Lung (tissue), 12 donors: ENCODE measurements around the gene VSX1. TPM values are rescaled to one million over a fixed set of nuclear protein-coding genes. Genes with fewer than 3 reads are reported as not detected.
A peak's percentile ranks its signal among the peaks of the same experiment; 100 is the strongest.

Experiments used
- ATAC-seq: fragments of 200-7000 bp; cut with Tn5 transposase; one replicate; pipeline ENCODE4 v1.9.1; 2020; ENCODE audit warnings: moderate number of reproducible peaks; ENCODE audit not compliant: insufficient read depth, low FRiP score
- DNase-seq, 3 donors: peaks; one replicate each; pipeline ENCODE4 v3.0.0-alpha.2; 2013 to 2017
- H3K27ac ChIP-seq, 2 donors: one replicate each; pipeline ENCODE4 v1.5.1; 2013; ENCODE audit warnings: mild to moderate bottlenecking in 2 of 2, moderate library complexity in 2 of 2, control low read depth in 1 of 2, inconsistent platforms in 1 of 2, low read depth in 1 of 2, low read length in 1 of 2
- H3K27me3 ChIP-seq, 3 donors: one replicate each; pipeline ENCODE4 v1.5.1; 2013; ENCODE audit warnings: low read length in 2 of 3; ENCODE audit not compliant: control insufficient read depth in 3 of 3, insufficient read depth in 3 of 3
- H3K36me3 ChIP-seq, 4 donors: one replicate each; pipeline ENCODE4 v1.5.1; 2013; ENCODE audit warnings: low read length in 4 of 4, mild to moderate bottlenecking in 1 of 4, moderate library complexity in 1 of 4; ENCODE audit not compliant: control insufficient read depth in 4 of 4, insufficient read depth in 4 of 4
- H3K4me1 ChIP-seq, 5 donors: one replicate each; pipeline ENCODE4 v1.5.1; 2013; ENCODE audit warnings: low read length in 5 of 5, mild to moderate bottlenecking in 2 of 5, moderate library complexity in 1 of 5; ENCODE audit not compliant: control insufficient read depth in 5 of 5, insufficient read depth in 5 of 5
- H3K4me3 ChIP-seq: one replicate; pipeline ENCODE4 v1.5.1; 2013; ENCODE audit warnings: mild to moderate bottlenecking, control low read depth, moderate library complexity
- H3K9ac ChIP-seq, 2 donors: one replicate each; pipeline ENCODE4 v1.5.1; 2013; ENCODE audit warnings: low read length in 2 of 2, control low read depth in 1 of 2; ENCODE audit not compliant: insufficient read depth in 1 of 2
- H3K9me3 ChIP-seq, 4 donors: one replicate each; pipeline ENCODE4 v1.5.1; 2013; ENCODE audit warnings: low read length in 3 of 4, mild to moderate bottlenecking in 1 of 4, moderate library complexity in 1 of 4; ENCODE audit not compliant: control insufficient read depth in 4 of 4, insufficient read depth in 3 of 4
- CTCF ChIP-seq: IDR thresholded peaks from 2 replicates; pipeline ENCODE4 v1.5.1; 2012; ENCODE audit warnings: mild to moderate bottlenecking; ENCODE audit errors: control extremely low read depth, extremely low read depth
- WGBS, 2 donors: extraction: QIAGEN DNeasy Blood & Tissue Kit; methylation state at CpG; one replicate each; pipeline ENCODE4 v1.1.7; 2013; 5-methylcytosine and 5-hydroxymethylcytosine counted together
- polyA plus RNA-seq, 2 donors: library from polyadenylated mRNA; stranded (reverse); fragments of 200-250 nt; gene quantifications; one replicate each; pipeline ENCODE4 v1.2.1, GENCODE V29; 2013
- total RNA-seq, 2 donors: library from RNA; depleted of rRNA in 1 of 2; stranded (reverse); fragments of >200 nt in 1 of 2; gene quantifications; one replicate each; pipeline ENCODE4 v1.2.1, GENCODE V29; 2014 to 2021
- donor health status: control.
- donor health status: control.
- donor health status: Bipolar disorder and iron deficiency.
- donor health status: healthy.
- donor health status: DM: yes; HTN: yes; CAD: no.

Gene VSX1
- total and polyA plus RNA-seq, 4 donors = not detected

- 27 to 68% methylated on average over 9 of the region's 9 CpGs for WGBS, 2 donors
- H3K4me1 ChIP-seq = peaks cover 18 to 58% (median 52%) of the 10 kb centered on the region in 5 donors
- ATAC-seq = peak; percentile 56
- no peaks in the 10 kb centered on the region for H3K9me3 ChIP-seq
- no peak for TF ChIP-seq CTCF
- no peak overlapping the region for H3K4me3 ChIP-seq
- peak overlapping the region; percentile 90 to 93 for H3K27ac ChIP-seq
- DNase-seq = peak; percentile 60 to 83 (median 68)
- H3K9ac ChIP-seq = peak overlapping the region; percentile 40 to 42
- no peaks in the 10 kb centered on the region for H3K27me3 ChIP-seq
- H3K36me3 ChIP-seq = peaks cover 0 to 3% (median under 1%) of the 10 kb centered on the region in 4 donors
These were observed 42.1 kb downstream of the VSX1 start for GRCh38 chr20:25039697-25040437.

GRCh38 chr20:25038591-25039015, 43.3 kb downstream of the VSX1 start:
- Histone ChIP-seq H3K9me3 (no peaks in the 10 kb centered on the region), H3K27me3 (no peaks in the 10 kb centered on the region), H3K36me3 (peaks cover 0 to 3% (median 0%) of the 10 kb centered on the region in 4 donors), H3K9ac (no peak overlapping the region), H3K27ac (peak overlapping the region; percentile 68 to 93), H3K4me3 (no peak overlapping the region), H3K4me1 (peaks cover 19 to 56% (median 53%) of the 10 kb centered on the region in 5 donors)
- ATAC-seq (no peak), DNase-seq (no peak)
- WGBS, 2 donors = 87 to 94% methylated on average over 6 of the region's 6 CpGs
- TF ChIP-seq CTCF = no peak

- H3K4me1 ChIP-seq = peaks cover 25 to 57% (median 49%) of the 10 kb centered on the region in 5 donors
These were observed 43.9 kb downstream of the VSX1 start for GRCh38 chr20:25038103-25038410.

More at GRCh38 chr20:25038103-25038410, 43.9 kb downstream of the VSX1 start:
- Histone ChIP-seq H3K27me3 (no peaks in the 10 kb centered on the region), H3K27ac (peak overlapping the region; percentile 58 to 68), H3K9ac (no peak overlapping the region), H3K36me3 (peaks cover 0 to 3% (median 0%) of the 10 kb centered on the region in 4 donors), H3K4me3 (no peak overlapping the region), H3K9me3 (no peaks in the 10 kb centered on the region)
- ATAC-seq (no peak), DNase-seq (no peak)
- 83 to 86% methylated on average over 3 of the region's 3 CpGs for WGBS, 2 donors
- TF ChIP-seq CTCF = no peak
